K562 (cell line): ENCODE results near the gene MBD6. TPM values are rescaled to one million over a fixed set of nuclear protein-coding genes. Genes with fewer than 3 reads are reported as not detected.

Experiments used
- ATAC-seq: fragments of 200-7000 bp; cut with Tn5 transposase; 3 replicates; pipeline ENCODE4 v1.9.1; 2020; ENCODE audit warnings: moderate library complexity
- BruUV-seq: library from RNA; stranded (reverse); fragments of 400-500 nt; replicated peaks from 2 replicates; lab custom pipeline; 2021; lab: Mats Ljungman, UMichigan
- CTCF ChIA-PET: fragments of 300-600 bp; formaldehyde crosslinking; extraction: SDS; loops from one replicate; lab custom pipeline; 2021; ENCODE audit warnings: low intra/inter-chr PET ratio; lab: Yijun Ruan, JAX
- POLR2A ChIA-PET: fragments of 300-600, 350-650 bp; sonication (Branson Sonifier 250); formaldehyde crosslinking; extraction: SDS; loops from one replicate; lab custom pipeline; 2021; ENCODE audit warnings: antibody characterized with exemption, inconsistent platforms; lab: Yijun Ruan, JAX
- DNase-seq, 4 experiments: peaks; one replicate each; pipeline versions ENCODE4 v3.0.0 to v3.0.0-alpha.2; 2011 to 2018; ENCODE audit warnings: low spot score in 3 of 4, mixed read lengths in 3 of 4; ENCODE audit errors: extremely low read depth in 1 of 4
- FAIRE-seq: peaks from 2 replicates; lab custom pipeline; 2011; peaks lifted over from hg19 to GRCh38; lab: Jason Lieb, UNC
- H2AFZ ChIP-seq: 2 replicates; pipeline ENCODE4 v1.6.0; 2011; ENCODE audit warnings: low read depth, low read length, control low read depth, inconsistent platforms
- H3K27ac ChIP-seq: fragments of 200-600 bp; 3 replicates; pipeline ENCODE4 v1.8.0; 2011; ENCODE audit warnings: low read depth, mild to moderate bottlenecking, control low read depth, inconsistent platforms, low read length, moderate library complexity, mixed read lengths; ENCODE audit errors: extremely low read depth
- H3K27me3 ChIP-seq, 2 experiments: fragments of 300-600 bp in 1 of 2; 2 replicates in 1 of 2; 3 replicates in 1 of 2; pipeline versions ENCODE4 v1.6.0 to v1.8.0; 2011; ENCODE audit warnings: inconsistent platforms in 2 of 2, low read length in 2 of 2, mild to moderate bottlenecking in 1 of 2, mixed read lengths in 1 of 2, moderate library complexity in 1 of 2; ENCODE audit not compliant: control insufficient read depth in 2 of 2, insufficient read depth in 2 of 2
- H3K36me3 ChIP-seq: fragments of 300-600 bp; 3 replicates; pipeline ENCODE4 v1.8.0; 2011; ENCODE audit warnings: mild to moderate bottlenecking, low read length, inconsistent platforms; ENCODE audit not compliant: control insufficient read depth, insufficient read depth
- H3K4me1 ChIP-seq, 2 experiments: fragments of 200-600 bp in 1 of 2; replicated peaks in 1 of 2; 2 replicates in 1 of 2; 3 replicates in 1 of 2; pipeline versions ENCODE4 v1.5.1 to v1.8.0; 2011; ENCODE audit warnings: inconsistent platforms in 2 of 2, low read length in 2 of 2, mild to moderate bottlenecking in 1 of 2, mixed read lengths in 1 of 2, moderate library complexity in 1 of 2; ENCODE audit not compliant: control insufficient read depth in 2 of 2, insufficient read depth in 2 of 2
- H3K4me2 ChIP-seq: 2 replicates; pipeline ENCODE4 v1.6.1; 2011; ENCODE audit warnings: low read length, control low read depth, inconsistent platforms, mixed read lengths; ENCODE audit not compliant: insufficient read depth
- H3K4me3 ChIP-seq: fragments of 200-600 bp; sonication (generic), shearing (Covaris generic); 2 replicates; pipeline ENCODE4 v1.5.1; 2016; ENCODE audit warnings: control low read depth, inconsistent platforms
- H3K79me2 ChIP-seq: fragments of 200-600 bp; 3 replicates; pipeline ENCODE4 v1.8.0; 2011; ENCODE audit warnings: low read length, inconsistent platforms; ENCODE audit not compliant: control insufficient read depth, insufficient read depth
- H3K9ac ChIP-seq, 2 experiments: 2 replicates each; pipeline versions ENCODE4 v1.6.0 to v1.6.1; 2011; ENCODE audit warnings: low read depth in 2 of 2, low read length in 2 of 2, control low read depth in 1 of 2, inconsistent platforms in 1 of 2, mild to moderate bottlenecking in 1 of 2, mixed read lengths in 1 of 2; ENCODE audit not compliant: insufficient read depth in 1 of 2
- H3K9me1 ChIP-seq: one replicate; pipeline ENCODE4 v1.6.0; 2011; ENCODE audit warnings: inconsistent platforms, mild to moderate bottlenecking, low read length, moderate library complexity; ENCODE audit not compliant: control insufficient read depth, insufficient read depth
- H3K9me3 ChIP-seq: replicated peaks from 2 replicates; pipeline ENCODE4 v1.5.1; 2011; ENCODE audit warnings: low read depth, low read length, inconsistent platforms; ENCODE audit not compliant: control insufficient read depth, insufficient read depth
- H4K20me1 ChIP-seq: replicated peaks from 2 replicates; pipeline ENCODE4 v1.6.1; 2011; ENCODE audit warnings: low read length, inconsistent platforms, mixed read lengths; ENCODE audit not compliant: control insufficient read depth, insufficient read depth
- ADNP ChIP-seq: fragments of 200-800 bp; sonication (Bioruptor generic); IDR thresholded peaks from 2 replicates; pipeline ENCODE4 v1.6.1; 2016; ENCODE audit warnings: missing genetic modification characterization, missing compliant biosample characterization
- CBX3 ChIP-seq, 2 experiments: IDR thresholded peaks; 1 replicate in 1 of 2; 2 replicates in 1 of 2; pipeline ENCODE4 v1.6.1; 2012; ENCODE audit warnings: inconsistent platforms in 2 of 2, low read length in 2 of 2, borderline replicate concordance in 1 of 2, control low read depth in 1 of 2
- CHD1 ChIP-seq: fragments of 200-600 bp; sonication (generic); IDR thresholded peaks from one replicate; pipeline ENCODE4 v1.6.1; 2012; ENCODE audit warnings: mild to moderate bottlenecking, moderate library complexity, low read length, inconsistent platforms
- CREB1 ChIP-seq, 2 experiments: sonication (generic) in 1 of 2; formaldehyde crosslinking in 1 of 2; IDR thresholded peaks; 2 replicates each; pipeline versions ENCODE4 v1.6.1 to v1.8.0; 2012 to 2022; ENCODE audit warnings: inconsistent platforms in 1 of 2, mild to moderate bottlenecking in 1 of 2, missing genetic modification reagents in 1 of 2, moderate library complexity in 1 of 2
- DPF2 ChIP-seq: fragments of 450-650 bp; IDR thresholded peaks from 2 replicates; pipeline ENCODE4 v1.6.1; 2016
- E2F1 ChIP-seq: sonication (generic); formaldehyde crosslinking; IDR thresholded peaks from 2 replicates; pipeline ENCODE4 v1.8.1; 2023; ENCODE audit warnings: mild to moderate bottlenecking, missing genetic modification reagents, moderate library complexity
- FOXK2 ChIP-seq, 2 experiments: fragments of 450-650 bp; IDR thresholded peaks in 1 of 2; conservative IDR thresholded peaks in 1 of 2; 2 replicates each; pipeline ENCODE4 v1.6.1; 2016; ENCODE audit warnings: low read depth in 2 of 2, mild to moderate bottlenecking in 1 of 2
- GATAD2A ChIP-seq: fragments of 450-650 bp; IDR thresholded peaks from 2 replicates; pipeline ENCODE4 v1.6.1; 2017
- MEIS2 ChIP-seq: fragments of 450-650 bp; IDR thresholded peaks from 2 replicates; pipeline ENCODE4 v1.6.1; 2014; ENCODE audit warnings: mild to moderate bottlenecking; ENCODE audit not compliant: partially characterized antibody
- SIRT6 ChIP-seq: IDR thresholded peaks from one replicate; pipeline ENCODE4 v1.6.1; 2012; ENCODE audit warnings: low read depth, mild to moderate bottlenecking, control low read depth, inconsistent platforms, low read length, moderate library complexity
- SMARCE1 ChIP-seq: fragments of 450-650 bp; IDR thresholded peaks from 2 replicates; pipeline ENCODE4 v1.7.1; 2016; ENCODE audit warnings: mild to moderate bottlenecking
- SP1 ChIP-seq: sonication (generic); formaldehyde crosslinking; IDR thresholded peaks from 2 replicates; pipeline ENCODE4 v1.8.1; 2022; ENCODE audit warnings: mild to moderate bottlenecking, missing genetic modification reagents
- SREBF2 ChIP-seq: sonication (generic); formaldehyde crosslinking; IDR thresholded peaks from 2 replicates; pipeline ENCODE4 v1.4.0; 2020; ENCODE audit warnings: mild to moderate bottlenecking, missing genetic modification reagents
- TAF1 ChIP-seq: IDR thresholded peaks from 2 replicates; pipeline ENCODE4 v1.6.1; 2011; ENCODE audit warnings: mild to moderate bottlenecking, low read length, moderate library complexity; ENCODE audit not compliant: insufficient read depth, control insufficient read depth, severe bottlenecking; ENCODE audit errors: extremely low read depth
- TARDBP ChIP-seq: fragments of 450-650 bp; IDR thresholded peaks from 2 replicates; pipeline ENCODE4 v1.6.1; 2016
- ZC3H4 ChIP-seq: sonication (generic); formaldehyde crosslinking; IDR thresholded peaks from 2 replicates; pipeline ENCODE4 v1.9.0; 2021; ENCODE audit warnings: missing genetic modification reagents, borderline replicate concordance
- WGBS: fragments of 100-300 bp; shearing (Covaris generic); methylation state at CpG from one replicate; pipeline ENCODE4 v1.1.6; 2016; ENCODE audit warnings: low coverage, mixed read lengths; ENCODE audit not compliant: insufficient coverage; ENCODE audit errors: missing lambda C conversion rate; 5-methylcytosine and 5-hydroxymethylcytosine counted together
- in situ Hi-C: fragments of 300-500 bp; cut with MboI; formaldehyde crosslinking; loops from 4 replicates; pipeline ENCODE4 v1.15.0; 2018; ENCODE audit warnings: inconsistent platforms, mixed read lengths
- intact Hi-C: fragments of 100-400 bp; cut with micrococcal nuclease; formaldehyde crosslinking; loops from 2 replicates; pipeline ENCODE4 v1.14.2; 2022
- polyA plus RNA-seq, 8 experiments: library from polyadenylated mRNA; depleted of rRNA in 4 of 8; stranded (reverse) in 5 of 8; unstranded in 3 of 8; fragments of >200 nt; fragmentation: Nextera tagmentation in 2 of 8; fragmentation: Illumina TruSeq in 1 of 8; extraction: Ambion mirVana in 2 of 8; extraction: Trizol in 1 of 8; gene quantifications; 2 replicates each; pipeline versions ENCODE4 v1.2.1 to v1.2.3, GENCODE V29; 2011 to 2014; ENCODE audit warnings: inconsistent platforms in 1 of 8, missing spikeins in 1 of 8
- total RNA-seq, 7 experiments: library from RNA; depleted of rRNA in 6 of 7; stranded (reverse); fragments of >200 nt in 6 of 7; fragmentation: Illumina TruSeq in 2 of 7; extraction: Trizol in 2 of 7; gene quantifications; 2 replicates each; pipeline versions ENCODE4 v1.2.1 to v1.2.3, GENCODE V29; 2011 to 2021; ENCODE audit warnings: low replicate concordance in 1 of 7
- TF ChIP-seq, protein P1 (sequence below): sonication (generic); formaldehyde crosslinking; IDR thresholded peaks from 2 replicates; pipeline ENCODE4 v1.8.1; 2023; ENCODE audit warnings: missing genetic modification reagents, mild to moderate bottlenecking, borderline replicate concordance

Gene MBD6
- total and polyA plus RNA-seq, 9 of the 15 experiments (the other 6 are each of a cell fraction or from before 2014, with no cell fraction given), result 2.0 to 54.8 (median 3.8) TPM

DNA sequence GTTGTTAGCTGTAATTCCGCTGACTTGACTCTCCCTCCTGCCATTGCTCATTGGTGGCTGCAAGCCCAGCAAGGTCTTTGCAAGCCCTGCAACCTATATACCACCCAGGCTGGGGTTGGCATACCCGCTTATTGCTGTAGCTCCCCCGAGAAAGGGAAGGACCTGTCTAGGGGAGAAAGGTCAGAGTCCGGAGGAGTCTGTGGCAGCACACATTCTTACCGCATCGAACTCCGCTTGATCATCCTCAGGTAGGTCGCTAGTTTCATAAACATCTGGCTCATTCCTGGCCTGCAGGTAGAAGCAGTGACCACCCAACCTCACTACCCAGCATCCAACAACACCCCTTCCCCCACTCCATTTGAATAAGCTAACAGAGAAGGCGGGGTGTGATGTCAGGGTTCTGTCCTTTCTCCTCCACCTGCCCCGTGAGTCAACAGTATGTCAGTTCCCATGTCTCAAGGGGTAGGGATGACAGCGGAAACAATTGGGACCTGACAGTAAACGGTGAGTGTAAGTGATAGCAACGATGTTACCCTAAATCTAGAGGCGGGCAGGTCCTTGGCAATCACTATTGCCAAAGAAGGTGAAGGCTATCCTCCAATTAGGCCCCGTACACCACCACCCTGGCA, 23.3 kb downstream of the MBD6 start:
- Histone ChIP-seq H3K9ac (peak overlapping the region; percentile 94 to 98; a peak in 3 of 4 replicates), H4K20me1 (no peaks in the 10 kb centered on the region), H3K4me2 (peak overlapping the region; percentile 97), H3K4me3 (peak overlapping the region; percentile 93), H3K36me3 (peaks cover 41% of the 10 kb centered on the region), H3K9me3 (no peaks in the 10 kb centered on the region), H3K9me1 (no peaks in the 10 kb centered on the region), H3K4me1 (peaks cover 32 to 49% of the 10 kb centered on the region in 2 experiments), H3K27ac (peak overlapping the region; percentile 84), H2AFZ (no peak overlapping the region; the same call in 1 of the 2 replicates), H3K27me3 (no peaks in the 10 kb centered on the region), H3K79me2 (peaks cover 56% of the 10 kb centered on the region)
- CTCF ChIA-PET, result no interaction called here
- DNase-seq (peak in 3 of 4 experiments; percentile 31 to 74 (median 51)), FAIRE-seq (peak; percentile 78), ATAC-seq (peak; percentile 31)
- POLR2A ChIA-PET, result interaction anchor here (0.6 to 4.4 kb wide), 13 partner anchors 8 to 1636 kb away, joined by 3 to 53 read pairs (median 4); partner anchors contain the start of gene DDIT3
- WGBS, result 18% methylated on average over 15 of the region's 15 CpGs
- intact Hi-C loops, result no loop called here
- in situ Hi-C loops, result no loop called here
- no TSS peak for BruUV-seq
- TF ChIP-seq, protein P1, sequence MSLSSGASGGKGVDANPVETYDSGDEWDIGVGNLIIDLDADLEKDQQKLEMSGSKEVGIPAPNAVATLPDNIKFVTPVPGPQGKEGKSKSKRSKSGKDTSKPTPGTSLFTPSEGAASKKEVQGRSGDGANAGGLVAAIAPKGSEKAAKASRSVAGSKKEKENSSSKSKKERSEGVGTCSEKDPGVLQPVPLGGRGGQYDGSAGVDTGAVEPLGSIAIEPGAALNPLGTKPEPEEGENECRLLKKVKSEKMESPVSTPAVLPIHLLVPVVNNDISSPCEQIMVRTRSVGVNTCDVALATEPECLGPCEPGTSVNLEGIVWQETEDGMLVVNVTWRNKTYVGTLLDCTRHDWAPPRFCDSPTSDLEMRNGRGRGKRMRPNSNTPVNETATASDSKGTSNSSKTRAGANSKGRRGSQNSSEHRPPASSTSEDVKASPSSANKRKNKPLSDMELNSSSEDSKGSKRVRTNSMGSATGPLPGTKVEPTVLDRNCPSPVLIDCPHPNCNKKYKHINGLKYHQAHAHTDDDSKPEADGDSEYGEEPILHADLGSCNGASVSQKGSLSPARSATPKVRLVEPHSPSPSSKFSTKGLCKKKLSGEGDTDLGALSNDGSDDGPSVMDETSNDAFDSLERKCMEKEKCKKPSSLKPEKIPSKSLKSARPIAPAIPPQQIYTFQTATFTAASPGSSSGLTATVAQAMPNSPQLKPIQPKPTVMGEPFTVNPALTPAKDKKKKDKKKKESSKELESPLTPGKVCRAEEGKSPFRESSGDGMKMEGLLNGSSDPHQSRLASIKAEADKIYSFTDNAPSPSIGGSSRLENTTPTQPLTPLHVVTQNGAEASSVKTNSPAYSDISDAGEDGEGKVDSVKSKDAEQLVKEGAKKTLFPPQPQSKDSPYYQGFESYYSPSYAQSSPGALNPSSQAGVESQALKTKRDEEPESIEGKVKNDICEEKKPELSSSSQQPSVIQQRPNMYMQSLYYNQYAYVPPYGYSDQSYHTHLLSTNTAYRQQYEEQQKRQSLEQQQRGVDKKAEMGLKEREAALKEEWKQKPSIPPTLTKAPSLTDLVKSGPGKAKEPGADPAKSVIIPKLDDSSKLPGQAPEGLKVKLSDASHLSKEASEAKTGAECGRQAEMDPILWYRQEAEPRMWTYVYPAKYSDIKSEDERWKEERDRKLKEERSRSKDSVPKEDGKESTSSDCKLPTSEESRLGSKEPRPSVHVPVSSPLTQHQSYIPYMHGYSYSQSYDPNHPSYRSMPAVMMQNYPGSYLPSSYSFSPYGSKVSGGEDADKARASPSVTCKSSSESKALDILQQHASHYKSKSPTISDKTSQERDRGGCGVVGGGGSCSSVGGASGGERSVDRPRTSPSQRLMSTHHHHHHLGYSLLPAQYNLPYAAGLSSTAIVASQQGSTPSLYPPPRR (CRISPR knock-in tag), result no peak
- TF ChIP-seq SREBF2 (CRISPR knock-in tag) (no peak), SP1 (CRISPR knock-in tag) (0 out of 2 replicates have a peak, but pooled peaks have one; percentile 19), CBX3 (IDR thresholded peaks at IDR 0.05; ENCODE audit: borderline replicate concordance in 1 of 2, low read length in 2 of 2) (peak in 1 of 2 experiments; percentile 22; a peak in 1 of 3 replicates), TAF1 (peak; percentile 38), ZC3H4 (peak; percentile 82; the same call in 1 of the 2 replicates), MEIS2 (peak; percentile 60), GATAD2A (no peak), CREB1 (IDR thresholded peaks at IDR 0.05) (0 out of 2 replicates have a peak, but pooled peaks have one; percentile 19), CREB1 (CRISPR knock-in tag; IDR thresholded peaks at IDR 0.05) (no peak), SMARCE1 (0 out of 2 replicates have a peak, but pooled peaks have one; percentile 39), CHD1 (no peak), TARDBP (no peak), DPF2 (peak; percentile 58), ADNP (tag) (no peak), E2F1 (CRISPR knock-in tag) (no peak), FOXK2 (conservative IDR thresholded peaks at IDR 0.05 in 1 of 2, IDR thresholded peaks at IDR 0.05 in 1 of 2; ENCODE audit: low read depth in 2 of 2) (no peak; a peak in 1 of 4 replicates), SIRT6 (no peak)
